Chondrocyte (in vitro differentiated cells): ENCODE results near the gene ITPR1. TPM values are rescaled to one million over a fixed set of nuclear protein-coding genes. Genes with fewer than 3 reads are reported as not detected.
A peak's percentile ranks its signal among the peaks of the same experiment; 100 is the strongest.

Experiments used
- DNase-seq: peaks from one replicate; pipeline ENCODE4 v3.0.0; 2021; ENCODE audit warnings: mixed read lengths, low spot score
- H3K27ac Mint-ChIP-seq: one replicate; pipeline ENCODE4 v1.8.0; 2021; ENCODE audit warnings: mild to moderate bottlenecking, moderate library complexity, mixed read lengths; ENCODE audit not compliant: unreplicated experiment
- H3K27me3 Mint-ChIP-seq: 2 replicates; pipeline ENCODE4 v1.8.0; 2021; ENCODE audit warnings: low read depth, mixed read lengths
- H3K36me3 Mint-ChIP-seq: 2 replicates; pipeline ENCODE4 v1.8.0; 2021; ENCODE audit warnings: low read depth, mixed read lengths
- H3K4me1 Mint-ChIP-seq: 2 replicates; pipeline ENCODE4 v1.8.0; 2021; ENCODE audit warnings: low read depth, mild to moderate bottlenecking, mixed read lengths
- H3K4me3 Mint-ChIP-seq: one replicate; pipeline ENCODE4 v1.8.0; 2021; ENCODE audit warnings: mild to moderate bottlenecking, moderate library complexity, mixed read lengths; ENCODE audit not compliant: unreplicated experiment
- H3K9me3 Mint-ChIP-seq: 2 replicates; pipeline ENCODE4 v1.8.0; 2021; ENCODE audit warnings: low read depth, mixed read lengths
- total RNA-seq: library from RNA; stranded (reverse); gene quantifications from 3 replicates; pipeline ENCODE4 v1.2.1, GENCODE V29; 2021
- TF ChIP-seq, protein P1 (sequence below): fragments of 200-600 bp; sonication (generic); IDR thresholded peaks from 2 replicates; pipeline ENCODE4 v1.5.0; 2021; ENCODE audit warnings: antibody characterized with exemption, mild to moderate bottlenecking, moderate library complexity

ITPR1 gene
- total RNA-seq, 1 donor from 2014 or later: 45.0 TPM

DNA sequence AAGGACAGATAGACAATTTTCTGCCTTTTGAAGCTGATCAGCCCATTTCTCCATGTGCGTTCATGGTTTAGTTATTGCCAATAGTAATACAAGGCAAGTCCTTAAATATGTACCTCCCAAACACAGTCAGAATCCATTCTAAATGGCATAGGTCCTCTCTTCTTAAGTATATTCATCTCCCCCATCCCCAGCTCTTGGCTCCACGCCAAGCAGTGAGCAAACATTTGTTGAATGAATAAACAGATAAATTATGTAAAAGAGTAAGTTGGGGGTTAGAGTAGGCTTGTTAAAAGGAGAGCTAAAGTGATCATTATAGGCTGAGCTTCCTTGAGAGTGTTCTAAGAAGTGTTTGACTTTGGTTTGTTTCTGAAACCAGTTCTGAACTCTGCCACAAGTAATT is 241.3 kb downstream of the ITPR1 start:
- H3K27ac Mint-ChIP-seq: no peak overlapping the region
- H3K36me3 Mint-ChIP-seq: peaks cover 19% of the 10 kb centered on the region
- H3K4me3 Mint-ChIP-seq: no peak overlapping the region
- peaks cover 23% of the 10 kb centered on the region for H3K4me1 Mint-ChIP-seq
- no peak for DNase-seq
- no peaks in the 10 kb centered on the region for H3K27me3 Mint-ChIP-seq
- TF ChIP-seq, protein P1, sequence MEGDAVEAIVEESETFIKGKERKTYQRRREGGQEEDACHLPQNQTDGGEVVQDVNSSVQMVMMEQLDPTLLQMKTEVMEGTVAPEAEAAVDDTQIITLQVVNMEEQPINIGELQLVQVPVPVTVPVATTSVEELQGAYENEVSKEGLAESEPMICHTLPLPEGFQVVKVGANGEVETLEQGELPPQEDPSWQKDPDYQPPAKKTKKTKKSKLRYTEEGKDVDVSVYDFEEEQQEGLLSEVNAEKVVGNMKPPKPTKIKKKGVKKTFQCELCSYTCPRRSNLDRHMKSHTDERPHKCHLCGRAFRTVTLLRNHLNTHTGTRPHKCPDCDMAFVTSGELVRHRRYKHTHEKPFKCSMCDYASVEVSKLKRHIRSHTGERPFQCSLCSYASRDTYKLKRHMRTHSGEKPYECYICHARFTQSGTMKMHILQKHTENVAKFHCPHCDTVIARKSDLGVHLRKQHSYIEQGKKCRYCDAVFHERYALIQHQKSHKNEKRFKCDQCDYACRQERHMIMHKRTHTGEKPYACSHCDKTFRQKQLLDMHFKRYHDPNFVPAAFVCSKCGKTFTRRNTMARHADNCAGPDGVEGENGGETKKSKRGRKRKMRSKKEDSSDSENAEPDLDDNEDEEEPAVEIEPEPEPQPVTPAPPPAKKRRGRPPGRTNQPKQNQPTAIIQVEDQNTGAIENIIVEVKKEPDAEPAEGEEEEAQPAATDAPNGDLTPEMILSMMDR: no peak
- H3K9me3 Mint-ChIP-seq: no peaks in the 10 kb centered on the region

DNA sequence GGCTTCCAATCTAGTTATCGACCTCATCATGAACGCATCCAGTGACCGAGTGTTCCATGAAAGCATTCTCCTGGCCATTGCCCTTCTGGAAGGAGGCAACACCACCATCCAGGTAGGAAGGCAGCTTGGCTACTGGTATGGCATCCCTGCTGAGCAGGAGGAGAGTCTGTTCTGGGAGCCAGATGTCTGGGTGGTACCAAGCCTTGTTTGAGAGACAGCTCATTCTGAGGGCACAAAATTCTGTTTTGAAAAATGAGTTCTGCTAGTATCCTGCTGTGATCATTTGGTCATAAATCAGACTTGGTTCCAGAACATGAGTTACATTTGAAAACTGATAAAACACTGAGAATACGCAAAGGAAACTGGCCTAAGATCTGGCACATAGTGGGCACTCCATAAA is 242.1 kb downstream of the ITPR1 start:
- no peak for DNase-seq
- peaks cover 22% of the 10 kb centered on the region for H3K36me3 Mint-ChIP-seq

DNA sequence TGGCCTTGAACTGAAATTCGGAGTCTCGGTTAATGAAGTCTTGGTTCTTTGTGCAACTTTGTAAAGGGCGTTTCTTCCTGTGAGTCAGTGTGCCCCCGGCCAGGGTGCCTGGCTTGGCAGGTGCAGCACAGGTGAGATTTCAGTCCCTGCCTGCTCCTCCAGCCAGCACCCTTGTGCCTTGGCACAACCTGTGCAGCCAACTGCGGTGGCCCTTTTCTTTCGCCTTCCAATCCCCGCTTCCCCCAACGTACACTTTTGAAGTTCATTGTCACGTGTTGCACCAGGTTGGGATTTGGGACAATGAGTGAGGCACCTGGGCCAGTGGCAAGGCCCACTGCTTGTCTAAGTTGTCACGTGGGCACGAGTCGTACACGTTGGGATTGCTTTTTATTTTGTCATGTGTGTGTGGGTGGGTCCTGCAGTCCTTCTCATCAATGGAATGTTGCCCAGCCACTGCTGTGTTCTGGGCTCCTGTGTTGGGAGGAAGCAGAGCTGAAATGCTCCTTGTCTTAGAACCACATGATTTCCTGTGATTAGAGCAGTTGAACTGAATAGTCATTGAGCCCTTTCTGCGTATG is 243.2 kb downstream of the ITPR1 start:
- H3K36me3 Mint-ChIP-seq: peaks cover 20% of the 10 kb centered on the region
- peaks cover 39% of the 10 kb centered on the region for H3K4me1 Mint-ChIP-seq
- no peak overlapping the region for H3K27ac Mint-ChIP-seq
- no peaks in the 10 kb centered on the region for H3K27me3 Mint-ChIP-seq
- TF ChIP-seq, protein P1: no peak
- no peak for DNase-seq
- no peak overlapping the region for H3K4me3 Mint-ChIP-seq
- peaks cover 2% of the 10 kb centered on the region for H3K9me3 Mint-ChIP-seq

More for the DNA sequence above, 242.1 kb downstream of the ITPR1 start:
- H3K9me3 Mint-ChIP-seq: peaks cover 2% of the 10 kb centered on the region
- H3K4me3 Mint-ChIP-seq: no peak overlapping the region
- TF ChIP-seq, protein P1: no peak
- peaks cover 28% of the 10 kb centered on the region for H3K4me1 Mint-ChIP-seq
- H3K27me3 Mint-ChIP-seq: no peaks in the 10 kb centered on the region
- H3K27ac Mint-ChIP-seq: no peak overlapping the region

DNA sequence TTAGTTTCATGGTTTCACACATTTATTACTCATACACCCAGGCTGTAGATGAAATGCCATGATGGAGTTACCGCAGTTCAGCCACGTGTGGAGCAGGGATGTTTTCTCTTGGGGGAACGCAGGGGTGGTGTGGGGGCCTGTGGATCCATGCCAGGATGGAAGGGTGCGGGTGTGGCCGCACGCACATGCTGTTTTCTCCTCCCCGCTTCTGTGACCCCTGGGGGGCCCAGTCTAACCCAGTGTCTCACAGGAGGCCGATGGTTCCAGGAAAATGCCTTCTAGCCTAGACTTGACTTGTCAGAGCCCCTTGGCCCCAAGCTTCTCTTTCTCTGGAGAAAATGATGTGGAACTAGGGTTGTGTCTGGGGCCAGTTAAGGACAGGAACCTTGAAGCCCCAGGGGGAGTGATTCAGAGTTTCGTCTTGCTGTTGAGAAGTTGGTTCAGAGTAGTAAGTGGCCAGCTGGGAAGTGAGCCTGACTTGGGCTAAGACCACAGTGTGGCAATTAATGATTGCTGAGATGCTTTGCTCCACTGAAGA is 245.7 kb downstream of the ITPR1 start:
- DNase-seq: no peak
- peaks cover 59% of the 10 kb centered on the region for H3K4me1 Mint-ChIP-seq
- no peaks in the 10 kb centered on the region for H3K27me3 Mint-ChIP-seq
- peaks cover 2% of the 10 kb centered on the region for H3K9me3 Mint-ChIP-seq
- TF ChIP-seq, protein P1: no peak
- H3K36me3 Mint-ChIP-seq: peaks cover 20% of the 10 kb centered on the region
- no peak overlapping the region for H3K27ac Mint-ChIP-seq
- peak overlapping the region; percentile 4 for H3K4me3 Mint-ChIP-seq

DNA sequence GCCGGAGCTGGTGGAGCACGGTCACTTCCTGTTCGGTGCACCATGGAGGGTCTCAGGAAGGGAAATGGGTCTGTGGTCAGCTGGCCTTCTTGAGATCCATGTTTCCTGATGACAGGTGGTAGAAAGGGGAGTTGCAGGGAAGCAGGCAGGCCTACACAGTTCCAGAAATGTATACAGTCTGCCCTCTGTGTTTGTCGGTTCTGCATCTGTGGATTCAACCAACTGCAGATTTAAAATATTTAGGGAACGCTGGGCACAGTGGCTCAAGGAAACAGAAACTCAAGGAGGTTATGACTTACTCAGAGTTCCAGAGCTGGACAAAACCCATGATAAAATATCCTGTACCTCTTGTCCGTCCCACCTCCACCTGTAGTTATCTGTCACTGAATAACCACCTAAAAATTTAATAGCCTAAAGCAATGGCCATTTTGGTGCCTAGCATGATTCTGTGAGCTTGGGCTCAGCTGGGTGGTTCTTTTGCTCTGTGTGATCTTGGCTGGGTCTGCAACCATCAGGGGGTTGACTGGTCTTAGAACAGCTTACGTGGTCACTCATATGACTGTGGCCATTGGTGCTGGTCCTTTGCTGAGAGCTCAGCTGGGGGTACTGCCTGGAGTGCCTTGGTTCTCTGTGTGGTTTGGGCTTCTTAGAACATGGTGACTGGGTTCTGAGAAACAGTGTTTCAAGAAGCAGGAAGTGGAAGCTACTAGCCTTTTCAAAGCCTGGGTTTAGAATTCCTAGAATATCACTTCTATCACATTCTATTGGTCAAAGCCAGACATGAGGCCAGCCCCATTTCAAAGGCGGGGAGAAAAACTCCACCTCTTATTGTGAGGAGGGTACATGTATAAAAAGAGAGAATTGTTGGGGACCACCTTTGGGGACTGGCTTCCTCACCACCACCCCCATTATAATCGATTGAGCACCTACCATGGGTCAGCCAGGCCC is 246.4 kb downstream of the ITPR1 start:
- peaks cover 64% of the 10 kb centered on the region for H3K4me1 Mint-ChIP-seq
- peak overlapping the region; percentile 63 for H3K27ac Mint-ChIP-seq

More for the DNA sequence above, 246.4 kb downstream of the ITPR1 start:
- H3K36me3 Mint-ChIP-seq: peaks cover 22% of the 10 kb centered on the region
- H3K9me3 Mint-ChIP-seq: peaks cover 2% of the 10 kb centered on the region
- H3K4me3 Mint-ChIP-seq: no peak overlapping the region
- DNase-seq: no peak
- H3K27me3 Mint-ChIP-seq: no peaks in the 10 kb centered on the region
- TF ChIP-seq, protein P1: no peak
